HepG2 (cell line): Measurements from ENCODE around the gene HOXA6. TPM values are rescaled to one million over a fixed set of nuclear protein-coding genes. Genes with fewer than 3 reads are reported as not detected.

Experiments used
- BRD4 ChIP-seq: sonication (generic); formaldehyde crosslinking; IDR thresholded peaks from 2 replicates; pipeline ENCODE4 v1.4.0; 2020; ENCODE audit warnings: missing genetic modification reagents
- HNF1B ChIP-seq: sonication (generic); formaldehyde crosslinking; IDR thresholded peaks from 2 replicates; pipeline ENCODE4 v1.5.1; 2020; ENCODE audit warnings: mild to moderate bottlenecking, moderate library complexity, missing genetic modification reagents
- MATR3 ChIP-seq: sonication (generic); formaldehyde crosslinking; IDR thresholded peaks from 2 replicates; pipeline ENCODE4 v1.4.0; 2020; ENCODE audit warnings: missing genetic modification reagents
- PRPF4 ChIP-seq: fragments of 200-400 bp; formaldehyde crosslinking; IDR thresholded peaks from 2 replicates; pipeline ENCODE4 v1.6.1; 2016; ENCODE audit warnings: low read length, low read depth; ENCODE audit not compliant: poor library complexity, severe bottlenecking
- SNAPC2 ChIP-seq: sonication (generic); formaldehyde crosslinking; IDR thresholded peaks from 2 replicates; pipeline ENCODE4 v1.8.1; 2022; ENCODE audit warnings: mild to moderate bottlenecking, missing genetic modification reagents
- TBL1XR1 ChIP-seq: fragments of 150-350 bp; IDR thresholded peaks from 2 replicates; pipeline ENCODE4 v1.6.1; 2014; ENCODE audit warnings: borderline replicate concordance, low read length; ENCODE audit not compliant: partially characterized antibody
- TCF12 ChIP-seq, 2 experiments: fragments of 450-650 bp in 1 of 2; sonication (generic) in 1 of 2; formaldehyde crosslinking in 1 of 2; IDR thresholded peaks; 2 replicates each; pipeline versions ENCODE4 v1.6.1 to v1.8.0; 2017 to 2022; ENCODE audit warnings: antibody characterized with exemption in 1 of 2, mild to moderate bottlenecking in 1 of 2, missing genetic modification reagents in 1 of 2, moderate library complexity in 1 of 2
- TRIM22 ChIP-seq: fragments of 450-650 bp; IDR thresholded peaks from 2 replicates; pipeline ENCODE4 v1.6.1; 2017
- ZGPAT ChIP-seq: IDR thresholded peaks from 2 replicates; pipeline ENCODE4 v1.6.1; 2016; ENCODE audit warnings: mild to moderate bottlenecking
- ZNF318 ChIP-seq: sonication (generic); formaldehyde crosslinking; IDR thresholded peaks from 2 replicates; pipeline ENCODE4 v1.4.0; 2020; ENCODE audit warnings: mild to moderate bottlenecking, missing genetic modification reagents
- ZNF747 ChIP-seq: sonication (generic); formaldehyde crosslinking; IDR thresholded peaks from 2 replicates; pipeline ENCODE4 v1.8.1; 2023; ENCODE audit warnings: missing genetic modification reagents, mild to moderate bottlenecking, borderline replicate concordance
- polyA plus RNA-seq, 8 experiments: library from polyadenylated mRNA; depleted of rRNA in 3 of 8; stranded (reverse) in 7 of 8; unstranded in 1 of 8; fragments of >200 nt; fragmentation: Illumina TruSeq in 4 of 8; extraction: Trizol in 4 of 8; gene quantifications; 2 replicates each; pipeline versions ENCODE4 v1.2.1 to v1.2.3, GENCODE V29; 2011 to 2016; ENCODE audit warnings: low read depth in 4 of 8, missing spikeins in 1 of 8, mixed read lengths in 1 of 8; ENCODE audit not compliant: insufficient read depth in 1 of 8
- total RNA-seq, 5 experiments: library from RNA; depleted of rRNA; stranded (reverse); fragments of >200 nt; fragmentation: Illumina TruSeq; extraction: Trizol; gene quantifications; 2 replicates each; pipeline ENCODE4 v1.2.3, GENCODE V29; 2016; ENCODE audit warnings: low read depth in 1 of 5

The HOXA6 gene
- total and polyA plus RNA-seq, 2 of the 13 experiments (the other 11 are each of a cell fraction or from before 2014, with no cell fraction given) = 1.3 to 1.5 TPM

- TF ChIP-seq SNAPC2 (CRISPR knock-in tag) (peak; percentile 78; the same call in 1 of the 2 replicates), BRD4 (CRISPR knock-in tag) (peak; percentile 14; the same call in 1 of the 2 replicates), MATR3 (CRISPR knock-in tag) (no peak), TBL1XR1 (peak; percentile 81), ZNF318 (CRISPR knock-in tag) (no peak), ZNF747 (CRISPR knock-in tag) (peak; percentile 83; the same call in 1 of the 2 replicates), TRIM22 (no peak), ZGPAT (CRISPR knock-in tag) (peak; percentile 61; the same call in 1 of the 2 replicates), TCF12 (IDR thresholded peaks at IDR 0.05) (no peak), TCF12 (CRISPR knock-in tag; IDR thresholded peaks at IDR 0.05) (0 out of 2 replicates have a peak, but pooled peaks have one; percentile 19), PRPF4 (peak; percentile 100), HNF1B (peak; percentile 49; the same call in 1 of the 2 replicates)
Measured at GRCh38 chr7:27130540-27131389, 16.8 kb downstream of the HOXA6 start, which contains the start of gene HOXA4 (continued).
